Activated naive CD4-positive, alpha-beta T cell treated with anti-CD3 and anti-CD28 coated beads, Interleukin-2, amount 50 U/mL, for 72 hours (primary cell): ENCODE measurements around the gene SCN4B. TPM values are rescaled to one million over a fixed set of nuclear protein-coding genes. Genes with fewer than 3 reads are reported as not detected.

Experiments used
- ATAC-seq, 2 donors: fragments of 150-1000 bp; cut with Tn5 transposase; 2 replicates each; pipeline ENCODE4 v1.10.0; 2021; ENCODE audit warnings: mild to moderate bottlenecking in 2 of 2, moderate library complexity in 2 of 2
- DNase-seq, 2 donors: peaks; one replicate each; pipeline ENCODE4 v3.0.0; 2021 to 2022; ENCODE audit warnings: low spot score in 2 of 2
- H3K27ac Mint-ChIP-seq, 2 donors: one replicate each; pipeline ENCODE4 v1.8.0; 2022; ENCODE audit warnings: mild to moderate bottlenecking in 2 of 2, mixed read lengths in 2 of 2
- H3K36me3 Mint-ChIP-seq, 2 donors: one replicate each; pipeline ENCODE4 v1.8.0; 2022; ENCODE audit warnings: mixed read lengths in 2 of 2
- H3K9me3 Mint-ChIP-seq, 2 donors: one replicate each; pipeline ENCODE4 v1.8.0; 2022; ENCODE audit warnings: mixed read lengths in 2 of 2
- total RNA-seq, 2 donors: library from RNA; stranded (reverse); gene quantifications; one replicate each; pipeline ENCODE4 v1.2.3, GENCODE V29; 2022

The SCN4B gene
- total RNA-seq, 2 donors from 2014 or later, result 0.25 to 1.8 TPM

GRCh38 chr11:118162846-118163245, 10.2 kb upstream of the SCN4B start:
- peak in 1 of 2 donors; percentile 26 for ATAC-seq
- Mint-ChIP-seq H3K9me3 (no peaks in the 10 kb centered on the region), H3K36me3 (no peaks in the 10 kb centered on the region), H3K27ac (no peak overlapping the region)
- no peak for DNase-seq

- ATAC-seq (no peak), DNase-seq (no peak)
- H3K27ac Mint-ChIP-seq, result no peak overlapping the region
- no peaks in the 10 kb centered on the region for H3K9me3 Mint-ChIP-seq
- no peaks in the 10 kb centered on the region for H3K36me3 Mint-ChIP-seq
These were observed 9.2 kb upstream of the SCN4B start for GRCh38 chr11:118161786-118162185.

GRCh38 chr11:118157186-118157895, 4.7 kb upstream of the SCN4B start:
- no peak for DNase-seq
- ATAC-seq, result no peak
- Mint-ChIP-seq H3K36me3 (no peaks in the 10 kb centered on the region), H3K27ac (no peak overlapping the region), H3K9me3 (no peaks in the 10 kb centered on the region)

GRCh38 chr11:118156531-118157185, 4.0 kb upstream of the SCN4B start:
- no peaks in the 10 kb centered on the region for H3K36me3 Mint-ChIP-seq
- H3K9me3 Mint-ChIP-seq, result no peaks in the 10 kb centered on the region
- DNase-seq (no peak), ATAC-seq (peak in 1 of 2 donors; percentile 71)
- no peak overlapping the region for H3K27ac Mint-ChIP-seq

- ATAC-seq (no peak), DNase-seq (no peak)
- Mint-ChIP-seq H3K36me3 (no peaks in the 10 kb centered on the region), H3K27ac (no peak overlapping the region), H3K9me3 (no peaks in the 10 kb centered on the region)
These were observed 3.3 kb upstream of the SCN4B start for GRCh38 chr11:118155776-118156530.

- no peaks in the 10 kb centered on the region for H3K36me3 Mint-ChIP-seq
- H3K9me3 Mint-ChIP-seq, result no peaks in the 10 kb centered on the region
- H3K27ac Mint-ChIP-seq, result no peak overlapping the region
- ATAC-seq, result no peak
- no peak for DNase-seq
These were observed 2.0 kb upstream of the SCN4B start for GRCh38 chr11:118154641-118155040.

- H3K36me3 Mint-ChIP-seq, result no peaks in the 10 kb centered on the region
- no peak for DNase-seq
- no peaks in the 10 kb centered on the region for H3K9me3 Mint-ChIP-seq
- ATAC-seq, result no peak
- H3K27ac Mint-ChIP-seq, result no peak overlapping the region
These were observed 1.4 kb upstream of the SCN4B start for GRCh38 chr11:118153976-118154375.

- ATAC-seq (no peak), DNase-seq (no peak)
- Mint-ChIP-seq H3K9me3 (no peaks in the 10 kb centered on the region), H3K27ac (no peak overlapping the region), H3K36me3 (no peaks in the 10 kb centered on the region)
These were observed 893 bp upstream of the SCN4B start for GRCh38 chr11:118153516-118153915.

GRCh38 chr11:118152020-118152551, 537 bp downstream of the SCN4B start:
- Mint-ChIP-seq H3K36me3 (no peaks in the 10 kb centered on the region), H3K9me3 (no peaks in the 10 kb centered on the region), H3K27ac (no peak overlapping the region)
- ATAC-seq (no peak), DNase-seq (no peak)

- ATAC-seq, result no peak
- DNase-seq, result no peak
- Mint-ChIP-seq H3K27ac (no peak overlapping the region), H3K9me3 (no peaks in the 10 kb centered on the region), H3K36me3 (no peaks in the 10 kb centered on the region)
These were observed 1.2 kb downstream of the SCN4B start for GRCh38 chr11:118151431-118151830.

- Mint-ChIP-seq H3K27ac (no peak overlapping the region), H3K36me3 (no peaks in the 10 kb centered on the region), H3K9me3 (no peaks in the 10 kb centered on the region)
- ATAC-seq, result no peak
- DNase-seq, result no peak
These were observed 3.1 kb downstream of the SCN4B start for GRCh38 chr11:118149493-118149892.

GRCh38 chr11:118148856-118149255, 3.8 kb downstream of the SCN4B start:
- Mint-ChIP-seq H3K9me3 (no peaks in the 10 kb centered on the region), H3K36me3 (no peaks in the 10 kb centered on the region), H3K27ac (no peak overlapping the region)
- DNase-seq, result no peak
- no peak for ATAC-seq

- ATAC-seq, result no peak
- Mint-ChIP-seq H3K36me3 (no peaks in the 10 kb centered on the region), H3K27ac (no peak overlapping the region), H3K9me3 (no peaks in the 10 kb centered on the region)
- DNase-seq, result no peak
These were observed 4.4 kb downstream of the SCN4B start for GRCh38 chr11:118148240-118148639.

- Mint-ChIP-seq H3K36me3 (no peaks in the 10 kb centered on the region), H3K27ac (no peak overlapping the region), H3K9me3 (no peaks in the 10 kb centered on the region)
- ATAC-seq, result no peak
- no peak for DNase-seq
These were observed 5.1 kb downstream of the SCN4B start for GRCh38 chr11:118147502-118147901.

- Mint-ChIP-seq H3K36me3 (no peaks in the 10 kb centered on the region), H3K9me3 (no peaks in the 10 kb centered on the region), H3K27ac (no peak overlapping the region)
- no peak for DNase-seq
- no peak for ATAC-seq
These were observed 6.1 kb downstream of the SCN4B start for GRCh38 chr11:118146554-118146953.

- DNase-seq (peak; percentile 92 to 93), ATAC-seq (peak; percentile 96 to 99)
- Mint-ChIP-seq H3K27ac (no peak overlapping the region), H3K9me3 (no peaks in the 10 kb centered on the region), H3K36me3 (no peaks in the 10 kb centered on the region)
These were observed 7.1 kb downstream of the SCN4B start for GRCh38 chr11:118145285-118146227.
